Globus pallidus (tissue), 1 donor: ENCODE data around the gene SMIM38.

ENCODE experiments used
- DNase-seq: peaks from one replicate; pipeline ENCODE4 v3.0.0-alpha.2; 2015; ENCODE audit warnings: low spot score

Gene SMIM38

GRCh38 chr11:69180726-69181125 is 25.0 kb downstream of the SMIM38 start:
- no peak for DNase-seq

- no peak for DNase-seq
These were observed 27.9 kb downstream of the SMIM38 start for GRCh38 chr11:69183613-69184012.

GRCh38 chr11:69186316-69187260 is 30.9 kb downstream of the SMIM38 start:
- DNase-seq = no peak

- no peak for DNase-seq
These were observed 31.9 kb downstream of the SMIM38 start for GRCh38 chr11:69187540-69188065.

- no peak for DNase-seq
These were observed 33.3 kb downstream of the SMIM38 start for GRCh38 chr11:69189059-69189458.

GRCh38 chr11:69190796-69191536 is 35.2 kb downstream of the SMIM38 start:
- DNase-seq = no peak

GRCh38 chr11:69192301-69192721 is 36.6 kb downstream of the SMIM38 start:
- no peak for DNase-seq

- no peak for DNase-seq
These were observed 37.4 kb downstream of the SMIM38 start for GRCh38 chr11:69193151-69193550.

GRCh38 chr11:69193629-69194028 is 37.9 kb downstream of the SMIM38 start:
- DNase-seq = no peak

- DNase-seq = no peak
These were observed 38.7 kb downstream of the SMIM38 start for GRCh38 chr11:69194396-69194795.

- DNase-seq = no peak
These were observed 39.2 kb downstream of the SMIM38 start for GRCh38 chr11:69194956-69195355.

GRCh38 chr11:69195824-69196782 is 40.4 kb downstream of the SMIM38 start:
- no peak for DNase-seq

GRCh38 chr11:69196783-69197169 is 41.0 kb downstream of the SMIM38 start:
- no peak for DNase-seq

GRCh38 chr11:69198891-69199582 is 43.3 kb downstream of the SMIM38 start:
- DNase-seq = no peak

- no peak for DNase-seq
These were observed 44.0 kb downstream of the SMIM38 start for GRCh38 chr11:69199583-69200315.

- no peak for DNase-seq
These were observed 44.8 kb downstream of the SMIM38 start for GRCh38 chr11:69200331-69201065.

GRCh38 chr11:69201066-69201365 is 45.3 kb downstream of the SMIM38 start:
- no peak for DNase-seq

- DNase-seq = no peak
These were observed 46.1 kb downstream of the SMIM38 start for GRCh38 chr11:69201764-69202370.

GRCh38 chr11:69202511-69203221 is 46.9 kb downstream of the SMIM38 start:
- no peak for DNase-seq
